Muscle of leg (tissue), 11 donors: ENCODE measurements around the gene KCND2. TPM values are rescaled to one million over a fixed set of nuclear protein-coding genes. Genes with fewer than 3 reads are reported as not detected.

Source experiments
- DNase-seq: peaks from one replicate; pipeline ENCODE4 v3.0.0; 2013
- H3K27ac ChIP-seq: one replicate; pipeline ENCODE4 v1.5.1; 2013; ENCODE audit warnings: mild to moderate bottlenecking, low read length, control low read depth
- H3K27me3 ChIP-seq: one replicate; pipeline ENCODE4 v1.6.1; 2013; ENCODE audit warnings: low read length; ENCODE audit not compliant: control insufficient read depth, insufficient read depth
- H3K36me3 ChIP-seq: one replicate; pipeline ENCODE4 v1.6.1; 2013; ENCODE audit warnings: low read length; ENCODE audit not compliant: control insufficient read depth, insufficient read depth
- H3K4me1 ChIP-seq: one replicate; pipeline ENCODE4 v1.6.1; 2013; ENCODE audit warnings: low read length; ENCODE audit not compliant: control insufficient read depth, insufficient read depth
- H3K4me3 ChIP-seq: one replicate; pipeline ENCODE4 v1.5.1; 2013; ENCODE audit warnings: low read length, control low read depth
- H3K9me3 ChIP-seq: replicated peaks from 2 replicates; pipeline ENCODE4 v1.6.1; 2013; ENCODE audit warnings: low read depth, low read length; ENCODE audit not compliant: control insufficient read depth
- WGBS: methylation state at CpG from one replicate; pipeline ENCODE4 v1.1.5; 2013; ENCODE audit warnings: missing lambda C conversion rate; ENCODE audit not compliant: insufficient coverage; 5-methylcytosine and 5-hydroxymethylcytosine counted together
- polyA plus RNA-seq, 8 donors: library from polyadenylated mRNA; unstranded; fragments of 120-200 nt; gene quantifications; one replicate each; pipeline versions ENCODE4 v1.2.1 to v1.2.3, GENCODE V29; 2013; ENCODE audit warnings: inconsistent platforms in 1 of 8, low replicate concordance in 1 of 8; ENCODE audit not compliant: insufficient read length in 8 of 8, insufficient read depth in 1 of 8
- total RNA-seq: library from RNA; stranded (reverse); fragments of 120-200 nt; gene quantifications from one replicate; pipeline ENCODE4 v1.2.4, GENCODE V29; 2013

The KCND2 gene
- total and polyA plus RNA-seq, 9 donors = 0.50 to 1.3 (median 0.88) TPM

- Histone ChIP-seq H3K4me3 (no peak overlapping the region), H3K27ac (no peak overlapping the region), H3K27me3 (no peaks in the 10 kb centered on the region), H3K36me3 (no peaks in the 10 kb centered on the region), H3K4me1 (no peaks in the 10 kb centered on the region), H3K9me3 (no peaks in the 10 kb centered on the region)
- DNase-seq = no peak
Observed at GRCh38 chr7:120360918-120361317, 87.9 kb downstream of the KCND2 start.

GRCh38 chr7:120363414-120363813 lies 90.4 kb downstream of the KCND2 start:
- DNase-seq = no peak
- no peaks in the 10 kb centered on the region for H3K9me3 ChIP-seq
- no peaks in the 10 kb centered on the region for H3K4me1 ChIP-seq
- no peak overlapping the region for H3K27ac ChIP-seq
- H3K4me3 ChIP-seq = no peak overlapping the region
- H3K27me3 ChIP-seq = no peaks in the 10 kb centered on the region
- H3K36me3 ChIP-seq = no peaks in the 10 kb centered on the region

- H3K27me3 ChIP-seq = no peaks in the 10 kb centered on the region
- no peak overlapping the region for H3K4me3 ChIP-seq
- no peaks in the 10 kb centered on the region for H3K4me1 ChIP-seq
- no CpG with 5 or more reads among the region's 2 CpGs for WGBS
- no peaks in the 10 kb centered on the region for H3K36me3 ChIP-seq
- no peaks in the 10 kb centered on the region for H3K9me3 ChIP-seq
- H3K27ac ChIP-seq = no peak overlapping the region
- no peak for DNase-seq
Observed at GRCh38 chr7:120370954-120371353, 98.0 kb downstream of the KCND2 start.

GRCh38 chr7:120373174-120373573 lies 100.2 kb downstream of the KCND2 start:
- Histone ChIP-seq H3K4me3 (no peak overlapping the region), H3K4me1 (no peaks in the 10 kb centered on the region), H3K36me3 (no peaks in the 10 kb centered on the region), H3K9me3 (no peaks in the 10 kb centered on the region), H3K27ac (no peak overlapping the region), H3K27me3 (no peaks in the 10 kb centered on the region)
- DNase-seq = no peak

GRCh38 chr7:120394595-120394994 lies 121.6 kb downstream of the KCND2 start:
- Histone ChIP-seq H3K9me3 (no peaks in the 10 kb centered on the region), H3K27me3 (no peaks in the 10 kb centered on the region), H3K36me3 (no peaks in the 10 kb centered on the region), H3K4me3 (no peak overlapping the region), H3K4me1 (no peaks in the 10 kb centered on the region), H3K27ac (no peak overlapping the region)
- no peak for DNase-seq

- Histone ChIP-seq H3K4me1 (no peaks in the 10 kb centered on the region), H3K9me3 (no peaks in the 10 kb centered on the region), H3K27me3 (no peaks in the 10 kb centered on the region), H3K4me3 (no peak overlapping the region), H3K27ac (no peak overlapping the region), H3K36me3 (no peaks in the 10 kb centered on the region)
- DNase-seq = no peak
- 100% methylated on average over 1 of the region's 3 CpGs for WGBS
Observed at GRCh38 chr7:120395526-120396019, 122.6 kb downstream of the KCND2 start.

- WGBS = 92% methylated on average over 2 of the region's 3 CpGs
- no peaks in the 10 kb centered on the region for H3K36me3 ChIP-seq
- no peaks in the 10 kb centered on the region for H3K9me3 ChIP-seq
- H3K4me1 ChIP-seq = no peaks in the 10 kb centered on the region
- DNase-seq = no peak
- no peak overlapping the region for H3K4me3 ChIP-seq
- no peak overlapping the region for H3K27ac ChIP-seq
- H3K27me3 ChIP-seq = no peaks in the 10 kb centered on the region
Observed at GRCh38 chr7:120398284-120399000, 125.5 kb downstream of the KCND2 start.

- Histone ChIP-seq H3K4me1 (no peaks in the 10 kb centered on the region), H3K36me3 (no peaks in the 10 kb centered on the region), H3K27ac (no peak overlapping the region), H3K27me3 (no peaks in the 10 kb centered on the region), H3K9me3 (no peaks in the 10 kb centered on the region), H3K4me3 (no peak overlapping the region)
- DNase-seq = no peak
- no CpG with 5 or more reads among the region's 2 CpGs for WGBS
Observed at GRCh38 chr7:120400806-120401455, 128.0 kb downstream of the KCND2 start.

- peak; percentile 39 for DNase-seq
- no peaks in the 10 kb centered on the region for H3K9me3 ChIP-seq
- no peaks in the 10 kb centered on the region for H3K4me1 ChIP-seq
- H3K36me3 ChIP-seq = no peaks in the 10 kb centered on the region
- H3K27me3 ChIP-seq = no peaks in the 10 kb centered on the region
- no peak overlapping the region for H3K4me3 ChIP-seq
- WGBS = 80% methylated on average over 1 of the region's 4 CpGs
- H3K27ac ChIP-seq = no peak overlapping the region
Observed at GRCh38 chr7:120402079-120402767, 129.2 kb downstream of the KCND2 start.

- H3K36me3 ChIP-seq = no peaks in the 10 kb centered on the region
- no peaks in the 10 kb centered on the region for H3K9me3 ChIP-seq
- DNase-seq = peak; percentile 59
- no peak overlapping the region for H3K4me3 ChIP-seq
- no peaks in the 10 kb centered on the region for H3K27me3 ChIP-seq
- H3K4me1 ChIP-seq = no peaks in the 10 kb centered on the region
- H3K27ac ChIP-seq = no peak overlapping the region
- no CpG with 5 or more reads among the region's 1 CpG for WGBS
Observed at GRCh38 chr7:120402801-120403200, 129.8 kb downstream of the KCND2 start.
